Kasumi-1 (cell line): ENCODE data around the gene HDGFL3.
"Not testable (repeated sequence)": the region's sequence is repeated elsewhere in the genome, so short reads cannot be mapped to it uniquely, and the experiment has no call there.

ENCODE experiments used
- DNase-seq, 2 experiments: peaks; one replicate each; lab custom pipeline; 2025; lab: John Stamatoyannopoulos, UW

The HDGFL3 gene

GRCh38 chr15:83100097-83100646 is 107.5 kb downstream of the HDGFL3 start:
- no peak for DNase-seq

GRCh38 chr15:83099290-83099689 is 108.3 kb downstream of the HDGFL3 start:
- no peak for DNase-seq

- DNase-seq, result no peak
Observed at GRCh38 chr15:83098079-83098478, 109.5 kb downstream of the HDGFL3 start.

- DNase-seq, result no peak
Observed at GRCh38 chr15:83094583-83094982, 113.0 kb downstream of the HDGFL3 start.

GRCh38 chr15:83092309-83092976 is 115.2 kb downstream of the HDGFL3 start:
- peak; percentile 81 to 82 for DNase-seq

- not testable (repeated sequence) for DNase-seq
Observed at GRCh38 chr15:83091965-83092308, 115.7 kb downstream of the HDGFL3 start.

DNA sequence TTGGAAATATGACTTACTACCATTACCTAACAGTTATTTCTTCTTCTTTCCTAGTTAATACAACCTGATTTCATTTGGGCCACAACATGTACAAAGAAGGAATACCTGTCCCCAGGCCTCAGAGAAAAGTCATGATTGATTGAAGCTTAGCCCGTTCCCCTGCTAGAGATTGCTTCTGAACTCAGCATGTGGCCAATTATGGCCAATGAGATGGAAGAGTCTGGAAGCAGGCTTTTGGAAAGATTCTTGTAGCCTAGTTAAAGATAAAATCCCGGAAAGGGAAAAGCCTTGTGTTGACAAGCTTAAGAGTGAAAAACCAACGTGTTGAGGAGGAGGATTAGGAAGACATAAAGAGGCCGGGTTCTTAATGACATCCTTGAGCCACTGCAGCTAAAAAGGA is 117.2 kb downstream of the HDGFL3 start:
- DNase-seq, result no peak

DNA sequence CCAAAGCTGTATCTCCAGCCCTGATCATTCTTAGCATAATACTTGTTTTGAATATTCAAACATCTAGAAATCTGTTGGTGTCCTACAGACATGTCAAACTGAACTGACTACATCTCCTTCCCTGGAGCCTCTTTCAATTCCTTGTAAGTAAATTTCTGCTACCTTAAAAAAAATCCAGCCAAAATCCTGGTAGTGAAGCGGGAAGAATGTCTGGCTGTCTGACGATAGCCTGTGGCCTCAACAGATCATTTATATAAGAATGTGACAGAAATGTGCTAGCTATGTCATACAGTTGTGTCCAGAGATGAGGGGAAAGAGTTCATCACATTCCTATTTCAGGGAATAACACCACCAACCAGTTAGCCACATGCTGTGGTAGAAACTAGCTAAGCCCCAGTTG is 118.7 kb downstream of the HDGFL3 start:
- no peak for DNase-seq

GRCh38 chr15:83087576-83087975 is 120.0 kb downstream of the HDGFL3 start:
- no peak for DNase-seq

DNA sequence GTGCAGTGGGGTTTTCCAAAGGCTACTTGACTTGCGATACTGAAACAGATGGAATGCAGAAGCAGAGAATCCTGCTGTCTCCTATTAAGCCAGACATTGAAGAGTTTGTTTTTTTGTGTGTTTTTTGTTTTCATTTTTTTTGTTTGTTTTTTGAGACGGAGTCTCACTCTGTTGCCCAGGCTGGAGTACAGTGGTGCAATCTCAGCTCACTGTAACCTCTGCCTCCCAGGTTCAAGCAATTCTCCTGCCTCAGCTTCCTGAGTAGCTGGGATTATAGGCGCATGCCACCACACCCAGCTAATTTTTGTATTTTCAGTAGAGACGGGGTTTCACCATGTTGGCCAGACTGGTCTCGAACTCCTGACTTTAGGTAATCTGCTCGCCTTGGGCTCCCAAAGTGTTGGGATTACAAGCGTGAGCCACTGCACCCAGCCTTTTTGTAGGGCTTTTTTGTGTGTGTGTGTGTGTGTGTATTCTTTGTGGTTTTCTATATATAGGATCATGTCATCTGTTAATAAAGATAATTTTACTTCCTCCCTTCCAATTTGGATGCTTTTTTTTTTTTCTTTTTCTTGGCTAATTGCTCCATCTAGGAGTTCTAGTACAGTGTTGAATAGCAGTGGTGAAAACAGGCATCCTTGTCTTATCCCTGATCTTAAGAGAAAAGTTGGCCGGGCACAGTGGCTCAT is 121.6 kb downstream of the HDGFL3 start:
- not testable (repeated sequence) for DNase-seq

GRCh38 chr15:83085461-83085860 is 122.2 kb downstream of the HDGFL3 start:
- DNase-seq, result not testable (repeated sequence)

- no peak for DNase-seq
Observed at GRCh38 chr15:83082730-83083386, 124.8 kb downstream of the HDGFL3 start.

DNA sequence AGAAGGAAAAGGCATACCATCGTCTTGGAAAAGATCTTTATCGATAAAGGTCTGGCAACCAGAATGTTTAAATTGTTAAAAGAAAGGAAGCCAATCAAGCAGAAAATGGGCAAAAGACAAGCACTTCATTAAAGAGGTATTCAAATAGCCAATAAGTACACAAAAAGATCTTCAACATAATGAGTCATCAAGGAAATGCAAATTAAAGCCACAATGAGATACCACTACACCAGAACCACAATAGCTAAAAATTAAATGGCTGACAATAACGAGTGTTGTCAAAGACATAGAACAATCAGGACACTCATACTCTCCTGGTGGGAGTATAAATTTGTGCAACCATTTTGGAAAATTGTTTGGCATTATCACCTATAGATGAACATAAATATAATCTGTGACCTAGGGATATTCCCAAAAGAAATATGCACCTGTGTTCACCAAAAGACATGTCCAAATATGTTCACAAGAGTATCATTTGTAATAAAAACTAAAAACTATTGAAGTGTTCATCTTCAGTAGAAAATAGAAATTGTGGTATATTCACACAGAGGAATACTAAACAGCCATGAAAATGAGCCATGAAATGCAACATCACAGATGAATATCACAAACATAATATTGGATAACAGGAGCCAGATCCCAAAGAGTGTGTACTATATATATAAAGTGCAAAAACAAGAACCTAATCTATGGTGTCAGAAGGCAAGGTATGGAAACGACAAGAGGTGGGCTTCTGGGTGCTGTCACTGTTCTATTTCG is 126.2 kb downstream of the HDGFL3 start:
- no peak for DNase-seq

DNA sequence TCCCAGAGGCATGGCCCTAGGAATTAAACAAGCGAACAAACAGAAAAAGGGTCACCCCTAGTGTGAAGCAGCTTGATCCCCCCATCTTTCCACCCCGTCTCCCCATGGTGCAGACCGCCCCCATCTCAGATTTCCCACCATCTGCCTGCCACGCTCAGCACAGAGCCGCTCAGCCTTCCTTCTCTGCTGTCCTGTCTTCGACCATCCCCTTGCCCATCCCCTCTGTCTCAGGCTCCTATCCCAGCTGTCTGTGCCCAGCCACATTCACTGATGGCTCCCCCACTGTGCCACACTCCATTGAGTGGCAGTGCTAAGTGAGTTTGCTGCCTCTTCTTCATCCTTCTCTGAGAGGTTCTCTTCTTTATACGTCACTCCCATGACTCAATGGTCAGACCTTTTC is 128.9 kb downstream of the HDGFL3 start:
- DNase-seq, result no peak
